ENCODE data around the gene COL6A2. TPM values are rescaled to one million over a fixed set of nuclear protein-coding genes. Genes with fewer than 3 reads are reported as not detected.
A peak's percentile ranks its signal among the peaks of the same experiment; 100 is the strongest.
"Not testable (repeated sequence)": the region's sequence is repeated elsewhere in the genome, so short reads cannot be mapped to it uniquely, and the experiment has no call there.

Gene COL6A2
- total RNA-seq, 5 donors from 2014 or later (not counting 1 experiment from before 2014, with no cell fraction given): 33.8 to 85.2 (median 60.7) TPM

- H3K27ac ChIP-seq (ENCODE audit: low read length); H3K9me3 ChIP-seq; H3K4me3 ChIP-seq (ENCODE audit: control insufficient read depth in 1 of 2, extremely low read depth in 1 of 2, low read length in 1 of 2); H3K4me1 ChIP-seq (ENCODE audit: control insufficient read depth in 1 of 2, extremely low read depth in 1 of 2, insufficient read depth in 2 of 2, low read length in 2 of 2); H3K36me3 ChIP-seq (ENCODE audit: control insufficient read depth in 2 of 2, extremely low read depth in 1 of 2, insufficient read depth in 1 of 2, low read length in 1 of 2); H3K4me1 Mint-ChIP-seq; H3K27ac Mint-ChIP-seq; DNase-seq; H3K4me3 Mint-ChIP-seq; H3K27me3 ChIP-seq (replicated peaks in 1 of 2; ENCODE audit: control insufficient read depth in 2 of 2, extremely low read depth in 1 of 2, insufficient read depth in 2 of 2, low read length in 1 of 2); ATAC-seq (replicated peaks in 1 of 4); POLR2A ChIA-PET: not testable (repeated sequence)
- Mint-ChIP-seq H3K36me3 (peaks cover 13% of the 10 kb centered on the region), H3K9me3 (peaks cover 7 to 39% (median 20%) of the 10 kb centered on the region in 3 donors), H3K27me3 (peaks cover 6 to 26% of the 10 kb centered on the region in 2 donors)
- CTCF ChIA-PET: interaction anchor here in 1 of 2 donors (0.6 kb wide), 1 partner anchor 8 kb away, joined by 3 read pairs; no protein-coding TSS in a partner anchor
- WGBS (ENCODE audit: insufficient coverage): no CpG with 5 or more reads among the region's 2 CpGs
These were observed 9.5 kb downstream of the COL6A2 start for GRCh38 chr21:46107376-46107775.

DNA sequence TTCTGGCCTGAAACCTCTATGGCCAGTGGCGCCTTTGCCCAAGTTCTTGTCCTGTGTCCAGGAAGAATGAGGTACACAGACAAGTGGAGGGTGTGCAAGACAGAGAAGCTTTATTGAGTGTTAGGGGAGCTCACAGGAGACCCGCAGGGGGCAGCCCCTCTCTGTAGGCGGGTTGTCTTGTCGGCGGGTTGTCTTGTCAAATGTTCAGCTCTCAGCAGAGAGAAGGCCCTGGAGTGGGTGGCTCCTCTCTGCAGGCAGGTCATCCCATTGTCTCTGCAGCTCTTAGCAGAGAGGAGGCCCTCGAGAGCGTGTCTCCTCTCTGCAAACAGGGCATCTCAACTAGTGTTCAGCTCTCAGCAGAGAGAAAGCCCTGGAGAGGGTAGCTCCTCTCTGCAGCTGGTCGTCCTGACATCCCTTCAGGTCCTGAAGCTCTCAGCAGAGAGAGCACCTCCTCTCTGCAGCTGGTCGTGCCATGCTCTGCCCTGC is 11.0 kb downstream of the COL6A2 start:
- ATAC-seq (replicated peaks in 1 of 4) (no peak), DNase-seq (peak in 1 of 35 experiments; percentile 14)
- Mint-ChIP-seq H3K4me1 (no peaks in the 10 kb centered on the region), H3K36me3 (peaks cover 16% of the 10 kb centered on the region), H3K4me3 (no peak overlapping the region), H3K27me3 (peaks cover 0 to 11% of the 10 kb centered on the region in 2 donors), H3K9me3 (peaks cover 4 to 24% (median 12%) of the 10 kb centered on the region in 3 donors), H3K27ac (no peak overlapping the region)
- WGBS (ENCODE audit: insufficient coverage): 78% methylated on average over 9 of the region's 9 CpGs
- ChIA-PET CTCF (no interaction called here), POLR2A (interaction anchor here in 1 of 2 donors (0.6 kb wide), 1 partner anchor 10 kb away, joined by 5 read pairs; no protein-coding TSS in a partner anchor)
- no peak overlapping the region for H3K27ac ChIP-seq (ENCODE audit: low read length)
- no peaks in the 10 kb centered on the region for H3K36me3 ChIP-seq (ENCODE audit: control insufficient read depth in 2 of 2, extremely low read depth in 1 of 2, insufficient read depth in 1 of 2, low read length in 1 of 2)
- H3K9me3 ChIP-seq: peaks cover 3% of the 10 kb centered on the region
- no peak overlapping the region for H3K4me3 ChIP-seq (ENCODE audit: control insufficient read depth in 1 of 2, extremely low read depth in 1 of 2, low read length in 1 of 2)
- no peaks in the 10 kb centered on the region for H3K4me1 ChIP-seq (ENCODE audit: control insufficient read depth in 1 of 2, extremely low read depth in 1 of 2, insufficient read depth in 2 of 2, low read length in 2 of 2)
- H3K27me3 ChIP-seq (replicated peaks in 1 of 2; ENCODE audit: control insufficient read depth in 2 of 2, extremely low read depth in 1 of 2, insufficient read depth in 2 of 2, low read length in 1 of 2): peaks cover 2 to 5% of the 10 kb centered on the region in 2 experiments

GRCh38 chr21:46109313-46110221 is 11.7 kb downstream of the COL6A2 start:
- H3K27me3 Mint-ChIP-seq: peaks cover 0 to 4% of the 10 kb centered on the region in 2 donors
- CTCF ChIA-PET: no interaction called here
- 82% methylated on average over 12 of the region's 19 CpGs for WGBS (ENCODE audit: insufficient coverage)

DNA sequence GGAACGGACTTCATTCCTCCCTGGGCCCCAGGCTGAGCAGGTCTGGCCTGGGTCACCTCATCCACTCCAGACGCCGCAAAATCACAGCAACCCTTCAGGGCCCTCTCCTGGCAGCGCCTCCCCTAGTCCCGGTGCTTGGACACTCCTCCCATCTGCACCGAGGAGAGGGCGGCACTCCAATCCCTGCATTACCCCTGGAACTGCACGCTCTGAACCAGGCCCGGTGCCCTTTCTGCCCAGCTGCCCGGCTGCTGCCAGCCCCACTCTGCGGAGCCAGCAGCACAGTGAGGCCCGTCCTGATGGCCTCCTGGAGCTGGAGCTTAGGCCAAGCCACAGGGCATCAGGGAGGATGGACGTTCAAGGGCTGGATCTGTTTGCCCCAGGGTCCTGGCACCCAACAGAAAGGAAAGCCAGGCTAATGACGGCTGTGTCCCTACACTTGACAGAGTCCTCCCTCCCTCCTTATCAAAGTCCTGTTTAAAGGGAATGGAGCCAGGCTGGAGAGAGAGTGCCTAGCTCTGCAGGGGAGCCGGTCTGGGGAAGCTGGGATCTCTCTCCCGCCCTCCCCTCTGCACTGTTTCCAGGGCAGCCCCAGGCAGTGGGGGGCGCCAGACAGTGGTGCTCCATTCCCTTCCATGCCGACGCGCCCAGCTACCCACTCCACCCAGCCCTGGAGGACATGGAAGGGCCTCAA is 12.7 kb downstream of the COL6A2 start:
- H3K4me3 ChIP-seq (ENCODE audit: control insufficient read depth in 1 of 2, extremely low read depth in 1 of 2, low read length in 1 of 2): no peak overlapping the region
- WGBS (ENCODE audit: insufficient coverage): 92% methylated on average over 11 of the region's 20 CpGs
- Mint-ChIP-seq H3K36me3 (peaks cover 10% of the 10 kb centered on the region), H3K4me3 (no peak overlapping the region), H3K27ac (no peak overlapping the region), H3K4me1 (no peaks in the 10 kb centered on the region), H3K9me3 (peaks cover 0 to 17% (median 6%) of the 10 kb centered on the region in 3 donors), H3K27me3 (peaks cover 0 to 4% of the 10 kb centered on the region in 2 donors)
- CTCF ChIA-PET: interaction anchor here in 1 of 2 donors (0.6 kb wide), 1 partner anchor 9 kb away, joined by 3 read pairs; no protein-coding TSS in a partner anchor
- peak in 1 of 35 experiments; percentile 14 for DNase-seq
- POLR2A ChIA-PET: no interaction called here
- ATAC-seq (replicated peaks in 1 of 4): no peak
- H3K36me3 ChIP-seq (ENCODE audit: control insufficient read depth in 2 of 2, extremely low read depth in 1 of 2, insufficient read depth in 1 of 2, low read length in 1 of 2): peaks cover 3 to 5% of the 10 kb centered on the region in 2 donors
- H3K27me3 ChIP-seq (replicated peaks in 1 of 2; ENCODE audit: control insufficient read depth in 2 of 2, extremely low read depth in 1 of 2, insufficient read depth in 2 of 2, low read length in 1 of 2): peaks cover 0 to 8% of the 10 kb centered on the region in 2 experiments
- H3K4me1 ChIP-seq (ENCODE audit: control insufficient read depth in 1 of 2, extremely low read depth in 1 of 2, insufficient read depth in 2 of 2, low read length in 2 of 2): no peaks in the 10 kb centered on the region
- H3K9me3 ChIP-seq: no peaks in the 10 kb centered on the region
- no peak overlapping the region for H3K27ac ChIP-seq (ENCODE audit: low read length)

More at GRCh38 chr21:46109313-46110221, 11.7 kb downstream of the COL6A2 start:
- no peak overlapping the region for H3K27ac Mint-ChIP-seq
- Histone ChIP-seq H3K36me3 (ENCODE audit: control insufficient read depth in 2 of 2, extremely low read depth in 1 of 2, insufficient read depth in 1 of 2, low read length in 1 of 2) (no peaks in the 10 kb centered on the region), H3K27ac (ENCODE audit: low read length) (no peak overlapping the region), H3K27me3 (replicated peaks in 1 of 2; ENCODE audit: control insufficient read depth in 2 of 2, extremely low read depth in 1 of 2, insufficient read depth in 2 of 2, low read length in 1 of 2) (peaks cover 2 to 5% of the 10 kb centered on the region in 2 experiments), H3K4me3 (ENCODE audit: control insufficient read depth in 1 of 2, extremely low read depth in 1 of 2, low read length in 1 of 2) (no peak overlapping the region), H3K4me1 (ENCODE audit: control insufficient read depth in 1 of 2, extremely low read depth in 1 of 2, insufficient read depth in 2 of 2, low read length in 2 of 2) (no peaks in the 10 kb centered on the region), H3K9me3 (no peaks in the 10 kb centered on the region)
- no peaks in the 10 kb centered on the region for H3K4me1 Mint-ChIP-seq
- ATAC-seq (replicated peaks in 1 of 4) (no peak), DNase-seq (peak in 2 of 35 experiments; percentile 3 to 14)
- POLR2A ChIA-PET: no interaction called here
- H3K36me3 Mint-ChIP-seq: peaks cover 10% of the 10 kb centered on the region
- H3K9me3 Mint-ChIP-seq: peaks cover 0 to 17% (median 6%) of the 10 kb centered on the region in 3 donors
- H3K4me3 Mint-ChIP-seq: no peak overlapping the region

DNA sequence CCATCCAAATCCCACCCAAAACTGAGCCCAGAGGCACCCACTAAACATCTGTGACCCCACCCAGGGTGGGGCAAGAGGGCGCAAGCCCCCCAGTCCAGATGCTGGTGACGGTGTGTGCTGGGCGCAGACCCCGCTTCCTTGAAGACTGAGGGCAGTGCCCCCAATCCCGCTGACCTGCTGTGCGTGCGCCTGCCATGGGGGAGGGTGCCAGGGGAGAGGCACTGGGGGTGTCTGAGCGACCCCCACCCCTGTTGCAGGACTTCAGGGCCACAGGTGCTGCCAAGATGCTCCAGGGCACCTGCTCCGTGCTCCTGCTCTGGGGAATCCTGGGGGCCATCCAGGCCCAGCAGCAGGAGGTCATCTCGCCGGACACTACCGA is 13.3 kb downstream of the COL6A2 start:
- WGBS (ENCODE audit: insufficient coverage): 79% methylated on average over 8 of the region's 12 CpGs
- ChIA-PET POLR2A (no interaction called here), CTCF (no interaction called here)
- H3K4me3 Mint-ChIP-seq: no peak overlapping the region
- H3K9me3 Mint-ChIP-seq: peaks cover 0 to 17% (median 6%) of the 10 kb centered on the region in 3 donors
- peaks cover 0 to 4% of the 10 kb centered on the region in 2 donors for H3K27me3 Mint-ChIP-seq
- H3K4me1 Mint-ChIP-seq: no peaks in the 10 kb centered on the region
- Histone ChIP-seq H3K4me3 (ENCODE audit: control insufficient read depth in 1 of 2, extremely low read depth in 1 of 2, low read length in 1 of 2) (no peak overlapping the region), H3K4me1 (ENCODE audit: control insufficient read depth in 1 of 2, extremely low read depth in 1 of 2, insufficient read depth in 2 of 2, low read length in 2 of 2) (no peaks in the 10 kb centered on the region), H3K36me3 (ENCODE audit: control insufficient read depth in 2 of 2, extremely low read depth in 1 of 2, insufficient read depth in 1 of 2, low read length in 1 of 2) (peaks cover 3 to 5% of the 10 kb centered on the region in 2 donors), H3K27me3 (replicated peaks in 1 of 2; ENCODE audit: control insufficient read depth in 2 of 2, extremely low read depth in 1 of 2, insufficient read depth in 2 of 2, low read length in 1 of 2) (peaks cover 0 to 8% of the 10 kb centered on the region in 2 experiments), H3K9me3 (no peaks in the 10 kb centered on the region), H3K27ac (ENCODE audit: low read length) (no peak overlapping the region)
- H3K27ac Mint-ChIP-seq: no peak overlapping the region
- ATAC-seq (replicated peaks in 1 of 4) (no peak), DNase-seq (peak in 2 of 35 experiments; percentile 3 to 20)
- H3K36me3 Mint-ChIP-seq: peaks cover 10% of the 10 kb centered on the region
